HepG2 (cell line): Measurements from ENCODE around the gene PHB1. TPM values are rescaled to one million over a fixed set of nuclear protein-coding genes. Genes with fewer than 3 reads are reported as not detected.

Source experiments
- ATAC-seq: fragments of 200-7000 bp; cut with Tn5 transposase; 3 replicates; pipeline ENCODE4 v1.9.1; 2020; ENCODE audit warnings: mild to moderate bottlenecking, moderate library complexity
- BruUV-seq: library from RNA; stranded (reverse); fragments of 400-500 nt; replicated peaks from 2 replicates; lab custom pipeline; 2021; lab: Mats Ljungman, UMichigan
- CTCF ChIA-PET: fragments of 300-600 bp; formaldehyde crosslinking; extraction: SDS; loops from one replicate; lab custom pipeline; 2021; ENCODE audit warnings: low total read pairs, inconsistent platforms, low intra/inter-chr PET ratio; lab: Yijun Ruan, JAX
- POLR2A ChIA-PET: fragments of 350-600 bp; sonication (Branson Sonifier 250); formaldehyde crosslinking; loops from one replicate; lab custom pipeline; 2020; ENCODE audit warnings: antibody characterized with exemption, inconsistent platforms; lab: Yijun Ruan, JAX
- DNase-seq: peaks from one replicate; pipeline ENCODE4 v3.0.0-alpha.2; 2015; ENCODE audit warnings: low spot score
- FAIRE-seq: peaks from 3 replicates; lab custom pipeline; 2011; peaks lifted over from hg19 to GRCh38; lab: Jason Lieb, UNC
- H2AFZ ChIP-seq: one replicate; pipeline ENCODE4 v1.6.1; 2011; ENCODE audit warnings: low read length, inconsistent platforms
- H3K27ac ChIP-seq: fragments of 300-600 bp; 3 replicates; pipeline ENCODE4 v1.8.0; 2011; ENCODE audit warnings: mixed run types, mild to moderate bottlenecking, mixed read lengths, low read length, inconsistent platforms; ENCODE audit not compliant: insufficient read depth; ENCODE audit errors: extremely low read length
- H3K27me3 ChIP-seq, 2 experiments: fragments of 200-600 bp in 1 of 2; 2 replicates in 1 of 2; 3 replicates in 1 of 2; pipeline versions ENCODE4 v1.6.0 to v1.8.0; 2011; ENCODE audit warnings: low read length in 2 of 2, mild to moderate bottlenecking in 2 of 2, moderate library complexity in 2 of 2, inconsistent platforms in 1 of 2; ENCODE audit not compliant: insufficient read depth in 2 of 2, control insufficient read depth in 1 of 2
- H3K36me3 ChIP-seq, 2 experiments: fragments of 200-600 bp in 1 of 2; replicated peaks in 1 of 2; 2 replicates in 1 of 2; 3 replicates in 1 of 2; pipeline versions ENCODE4 v1.5.1 to v1.8.0; 2011; ENCODE audit warnings: low read length in 2 of 2, inconsistent platforms in 1 of 2; ENCODE audit not compliant: insufficient read depth in 2 of 2, control insufficient read depth in 1 of 2
- H3K4me1 ChIP-seq: 2 replicates; pipeline ENCODE4 v1.5.1; 2012; ENCODE audit warnings: low read length, inconsistent platforms; ENCODE audit not compliant: insufficient read depth
- H3K4me2 ChIP-seq: 2 replicates; pipeline ENCODE4 v1.6.0; 2011; ENCODE audit warnings: low read depth, low read length, inconsistent platforms
- H3K4me3 ChIP-seq, 3 experiments: fragments of 200-600 bp in 1 of 3; sonication (generic), shearing (Covaris generic) in 1 of 3; replicated peaks in 1 of 3; 2 replicates each; pipeline ENCODE4 v1.5.1; 2011 to 2016; ENCODE audit warnings: low read length in 3 of 3, inconsistent platforms in 2 of 3, low read depth in 2 of 3, mild to moderate bottlenecking in 2 of 3, control low read depth in 1 of 3, mixed read lengths in 1 of 3; ENCODE audit not compliant: insufficient read depth in 1 of 3
- H3K79me2 ChIP-seq: one replicate; pipeline ENCODE4 v1.6.1; 2011; ENCODE audit warnings: low read length, inconsistent platforms; ENCODE audit not compliant: insufficient read depth
- H3K9ac ChIP-seq: 2 replicates; pipeline ENCODE4 v1.6.0; 2011; ENCODE audit warnings: mild to moderate bottlenecking, low read depth, low read length, inconsistent platforms; ENCODE audit not compliant: insufficient read depth
- H3K9me3 ChIP-seq: 2 replicates; pipeline ENCODE4 v1.5.1; 2012; ENCODE audit warnings: mild to moderate bottlenecking, low read length
- H4K20me1 ChIP-seq: 2 replicates; pipeline ENCODE4 v1.6.0; 2011; ENCODE audit warnings: inconsistent platforms, mild to moderate bottlenecking, low read length, moderate library complexity; ENCODE audit not compliant: insufficient read depth
- DMAP1 ChIP-seq: IDR thresholded peaks from 2 replicates; pipeline ENCODE4 v1.6.1; 2016
- FOXM1 ChIP-seq: sonication (generic); formaldehyde crosslinking; IDR thresholded peaks from 2 replicates; pipeline ENCODE4 v1.5.0; 2020; ENCODE audit warnings: missing genetic modification reagents
- NFE2 ChIP-seq: sonication (generic); formaldehyde crosslinking; IDR thresholded peaks from 2 replicates; pipeline ENCODE4 v1.4.0; 2020; ENCODE audit warnings: missing genetic modification reagents
- NKX3-1 ChIP-seq: sonication (generic); formaldehyde crosslinking; IDR thresholded peaks from 2 replicates; pipeline ENCODE4 v1.5.0; 2020; ENCODE audit warnings: missing genetic modification reagents
- NONO ChIP-seq, 2 experiments: fragments of 450-650 bp in 1 of 2; sonication (generic) in 1 of 2; formaldehyde crosslinking in 1 of 2; IDR thresholded peaks in 1 of 2; conservative IDR thresholded peaks in 1 of 2; 2 replicates each; pipeline versions ENCODE4 v1.6.1 to v1.8.0; 2017 to 2022; ENCODE audit warnings: mild to moderate bottlenecking in 1 of 2, missing genetic modification reagents in 1 of 2, moderate library complexity in 1 of 2
- RXRB ChIP-seq: IDR thresholded peaks from 2 replicates; pipeline ENCODE4 v1.6.1; 2016; ENCODE audit warnings: borderline replicate concordance, missing genetic modification reagents, missing compliant biosample characterization
- THAP11 ChIP-seq: IDR thresholded peaks from 2 replicates; pipeline ENCODE4 v1.6.1; 2016; ENCODE audit warnings: missing biosample characterization, missing genetic modification reagents
- U2AF2 ChIP-seq: fragments of 200-400 bp; formaldehyde crosslinking; IDR thresholded peaks from 2 replicates; pipeline ENCODE4 v1.6.1; 2017; ENCODE audit warnings: low read depth, mild to moderate bottlenecking, low read length
- ZNF121 ChIP-seq: sonication (generic); formaldehyde crosslinking; IDR thresholded peaks from 2 replicates; pipeline ENCODE4 v1.5.0; 2020; ENCODE audit warnings: mild to moderate bottlenecking, missing genetic modification reagents
- ZNF136 ChIP-seq: sonication (generic); formaldehyde crosslinking; IDR thresholded peaks from 2 replicates; pipeline ENCODE4 v1.8.1; 2022; ENCODE audit warnings: low read depth, mild to moderate bottlenecking, moderate library complexity, missing genetic modification reagents
- ZNF432 ChIP-seq: sonication (generic); formaldehyde crosslinking; IDR thresholded peaks from 2 replicates; pipeline ENCODE4 v1.5.0; 2020; ENCODE audit warnings: missing genetic modification reagents, mild to moderate bottlenecking, borderline replicate concordance
- WGBS: methylation state at CpG from one replicate; pipeline ENCODE4 v1.1.6; 2017; ENCODE audit warnings: low lambda C conversion rate; 5-methylcytosine and 5-hydroxymethylcytosine counted together
- in situ Hi-C: cut with HindIII; loops from 2 replicates; pipeline ENCODE4 v1.10.0; 2017; ENCODE audit warnings: low pct_unique_long_range_greater_than_20kb; ENCODE audit not compliant: extremely low pct_ligation_motif_present
- intact Hi-C: fragments of 100-400 bp; cut with micrococcal nuclease; formaldehyde crosslinking; loops from one replicate; pipeline ENCODE4 v1.10.0; 2022; ENCODE audit not compliant: unreplicated experiment
- polyA plus RNA-seq, 8 experiments: library from polyadenylated mRNA; depleted of rRNA in 3 of 8; stranded (reverse) in 7 of 8; unstranded in 1 of 8; fragments of >200 nt; fragmentation: Illumina TruSeq in 4 of 8; extraction: Trizol in 4 of 8; gene quantifications; 2 replicates each; pipeline versions ENCODE4 v1.2.1 to v1.2.3, GENCODE V29; 2011 to 2016; ENCODE audit warnings: low read depth in 4 of 8, missing spikeins in 1 of 8, mixed read lengths in 1 of 8; ENCODE audit not compliant: insufficient read depth in 1 of 8
- total RNA-seq, 5 experiments: library from RNA; depleted of rRNA; stranded (reverse); fragments of >200 nt; fragmentation: Illumina TruSeq; extraction: Trizol; gene quantifications; 2 replicates each; pipeline ENCODE4 v1.2.3, GENCODE V29; 2016; ENCODE audit warnings: low read depth in 1 of 5
- TF ChIP-seq, protein P1 (sequence below): IDR thresholded peaks from 2 replicates; pipeline ENCODE4 v1.6.1; 2018; ENCODE audit warnings: missing genetic modification reagents, mild to moderate bottlenecking, missing compliant biosample characterization
- TF ChIP-seq, protein P2 (sequence below): IDR thresholded peaks from 2 replicates; pipeline ENCODE4 v1.6.1; 2018; ENCODE audit warnings: missing genetic modification reagents
- TF ChIP-seq, protein P3 (sequence below): sonication (generic); formaldehyde crosslinking; IDR thresholded peaks from 2 replicates; pipeline ENCODE4 v1.8.0; 2022; ENCODE audit warnings: mild to moderate bottlenecking, missing genetic modification reagents, borderline replicate concordance
- TF ChIP-seq, protein P4 (sequence below): sonication (generic); formaldehyde crosslinking; IDR thresholded peaks from 2 replicates; pipeline ENCODE4 v1.4.0; 2020; ENCODE audit warnings: missing genetic modification reagents
- TF ChIP-seq, protein P5 (sequence below): sonication (generic); formaldehyde crosslinking; IDR thresholded peaks from 2 replicates; pipeline ENCODE4 v1.4.0; 2020; ENCODE audit warnings: missing genetic modification reagents

Gene PHB1
- total and polyA plus RNA-seq, 2 of the 13 experiments (the other 11 are each of a cell fraction or from before 2014, with no cell fraction given), result 515 to 688 TPM

DNA sequence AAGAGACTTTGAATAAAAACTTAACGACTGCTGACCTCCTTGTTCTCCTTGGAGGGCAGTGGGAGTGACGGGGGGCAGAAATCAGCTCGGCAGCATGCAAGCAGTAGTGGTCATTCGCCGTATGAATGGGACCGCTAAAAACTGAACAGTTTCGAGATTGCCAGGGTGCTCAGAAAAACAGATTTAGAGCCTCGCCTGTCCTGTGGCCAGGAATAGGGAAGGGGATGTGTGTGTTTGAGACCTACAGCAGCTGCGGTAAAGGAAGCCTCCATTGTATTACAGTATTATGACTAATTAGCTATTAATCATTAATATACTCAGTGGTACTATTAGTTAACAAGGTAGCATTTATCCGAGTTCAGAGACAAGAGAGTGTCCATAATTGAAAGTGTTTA, 52.0 kb downstream of the PHB1 start:
- CTCF ChIA-PET, result no interaction called here
- POLR2A ChIA-PET, result interaction anchor here (0.7 to 1.5 kb wide), 4 partner anchors 10 to 52 kb away, joined by 3 to 6 read pairs (median 3); partner anchors contain the start of gene PHB1
- H3K9ac ChIP-seq, result peak overlapping the region; percentile 45
- H3K4me1 ChIP-seq, result peaks cover 40% of the 10 kb centered on the region
- H3K79me2 ChIP-seq, result peaks cover 38% of the 10 kb centered on the region
- TSS peak; percentile 67 for BruUV-seq
- peak overlapping the region; percentile 94 for H2AFZ ChIP-seq
- ATAC-seq (peak; percentile 12; the same call in 2 of the 3 replicates), DNase-seq (no peak), FAIRE-seq (no peak)
- intact Hi-C loops, result no loop called here
- WGBS, result 1% methylated on average over 10 of the region's 10 CpGs
- peaks cover 22% of the 10 kb centered on the region for H4K20me1 ChIP-seq
- H3K36me3 ChIP-seq, result no peaks in the 10 kb centered on the region
- H3K4me2 ChIP-seq, result peak overlapping the region; percentile 98
- H3K27me3 ChIP-seq, result no peaks in the 10 kb centered on the region; a peak in 1 of 5 replicates
- H3K27ac ChIP-seq, result peak overlapping the region; percentile 2
- peak overlapping the region; percentile 53 to 99 (median 62) for H3K4me3 ChIP-seq
- in situ Hi-C loops, result no loop called here
- H3K9me3 ChIP-seq, result no peaks in the 10 kb centered on the region
- TF ChIP-seq, protein P1, sequence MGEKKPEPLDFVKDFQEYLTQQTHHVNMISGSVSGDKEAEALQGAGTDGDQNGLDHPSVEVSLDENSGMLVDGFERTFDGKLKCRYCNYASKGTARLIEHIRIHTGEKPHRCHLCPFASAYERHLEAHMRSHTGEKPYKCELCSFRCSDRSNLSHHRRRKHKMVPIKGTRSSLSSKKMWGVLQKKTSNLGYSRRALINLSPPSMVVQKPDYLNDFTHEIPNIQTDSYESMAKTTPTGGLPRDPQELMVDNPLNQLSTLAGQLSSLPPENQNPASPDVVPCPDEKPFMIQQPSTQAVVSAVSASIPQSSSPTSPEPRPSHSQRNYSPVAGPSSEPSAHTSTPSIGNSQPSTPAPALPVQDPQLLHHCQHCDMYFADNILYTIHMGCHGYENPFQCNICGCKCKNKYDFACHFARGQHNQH, result 0 out of 2 replicates have a peak, but pooled peaks have one; percentile 23
- TF ChIP-seq, protein P2, sequence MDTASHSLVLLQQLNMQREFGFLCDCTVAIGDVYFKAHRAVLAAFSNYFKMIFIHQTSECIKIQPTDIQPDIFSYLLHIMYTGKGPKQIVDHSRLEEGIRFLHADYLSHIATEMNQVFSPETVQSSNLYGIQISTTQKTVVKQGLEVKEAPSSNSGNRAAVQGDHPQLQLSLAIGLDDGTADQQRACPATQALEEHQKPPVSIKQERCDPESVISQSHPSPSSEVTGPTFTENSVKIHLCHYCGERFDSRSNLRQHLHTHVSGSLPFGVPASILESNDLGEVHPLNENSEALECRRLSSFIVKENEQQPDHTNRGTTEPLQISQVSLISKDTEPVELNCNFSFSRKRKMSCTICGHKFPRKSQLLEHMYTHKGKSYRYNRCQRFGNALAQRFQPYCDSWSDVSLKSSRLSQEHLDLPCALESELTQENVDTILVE (CRISPR knock-in tag), result no peak
- TF ChIP-seq, protein P3, sequence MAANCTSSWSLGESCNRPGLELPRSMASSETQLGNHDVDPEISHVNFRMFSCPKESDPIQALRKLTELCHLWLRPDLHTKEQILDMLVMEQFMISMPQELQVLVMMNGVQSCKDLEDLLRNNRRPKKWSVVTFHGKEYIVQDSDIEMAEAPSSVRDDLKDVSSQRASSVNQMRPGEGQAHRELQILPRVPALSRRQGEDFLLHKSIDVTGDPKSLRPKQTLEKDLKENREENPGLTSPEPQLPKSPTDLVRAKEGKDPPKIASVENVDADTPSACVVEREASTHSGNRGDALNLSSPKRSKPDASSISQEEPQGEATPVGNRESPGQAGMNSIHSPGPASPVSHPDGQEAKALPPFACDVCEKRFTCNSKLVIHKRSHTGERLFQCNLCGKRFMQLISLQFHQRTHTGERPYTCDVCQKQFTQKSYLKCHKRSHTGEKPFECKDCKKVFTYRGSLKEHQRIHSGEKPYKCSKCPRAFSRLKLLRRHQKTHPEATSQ (CRISPR knock-in tag), result no peak
- TF ChIP-seq, protein P4, sequence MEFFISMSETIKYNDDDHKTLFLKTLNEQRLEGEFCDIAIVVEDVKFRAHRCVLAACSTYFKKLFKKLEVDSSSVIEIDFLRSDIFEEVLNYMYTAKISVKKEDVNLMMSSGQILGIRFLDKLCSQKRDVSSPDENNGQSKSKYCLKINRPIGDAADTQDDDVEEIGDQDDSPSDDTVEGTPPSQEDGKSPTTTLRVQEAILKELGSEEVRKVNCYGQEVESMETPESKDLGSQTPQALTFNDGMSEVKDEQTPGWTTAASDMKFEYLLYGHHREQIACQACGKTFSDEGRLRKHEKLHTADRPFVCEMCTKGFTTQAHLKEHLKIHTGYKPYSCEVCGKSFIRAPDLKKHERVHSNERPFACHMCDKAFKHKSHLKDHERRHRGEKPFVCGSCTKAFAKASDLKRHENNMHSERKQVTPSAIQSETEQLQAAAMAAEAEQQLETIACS (CRISPR knock-in tag), result no peak
- TF ChIP-seq DMAP1 (CRISPR knock-in tag) (no peak), ZNF136 (0 out of 2 replicates have a peak, but pooled peaks have one; percentile 11), FOXM1 (CRISPR knock-in tag) (no peak), NKX3-1 (CRISPR knock-in tag) (no peak), RXRB (CRISPR knock-in tag) (no peak), NFE2 (no peak), THAP11 (CRISPR knock-in tag) (no peak), U2AF2 (no peak), NONO (IDR thresholded peaks at IDR 0.05) (no peak), NONO (CRISPR knock-in tag; conservative IDR thresholded peaks at IDR 0.05) (no peak; the same call in 1 of the 2 replicates), ZNF121 (CRISPR knock-in tag) (no peak), ZNF432 (CRISPR knock-in tag) (no peak)
- TF ChIP-seq, protein P5, sequence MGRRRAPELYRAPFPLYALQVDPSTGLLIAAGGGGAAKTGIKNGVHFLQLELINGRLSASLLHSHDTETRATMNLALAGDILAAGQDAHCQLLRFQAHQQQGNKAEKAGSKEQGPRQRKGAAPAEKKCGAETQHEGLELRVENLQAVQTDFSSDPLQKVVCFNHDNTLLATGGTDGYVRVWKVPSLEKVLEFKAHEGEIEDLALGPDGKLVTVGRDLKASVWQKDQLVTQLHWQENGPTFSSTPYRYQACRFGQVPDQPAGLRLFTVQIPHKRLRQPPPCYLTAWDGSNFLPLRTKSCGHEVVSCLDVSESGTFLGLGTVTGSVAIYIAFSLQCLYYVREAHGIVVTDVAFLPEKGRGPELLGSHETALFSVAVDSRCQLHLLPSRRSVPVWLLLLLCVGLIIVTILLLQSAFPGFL (CRISPR knock-in tag), result no peak
